Endothelial cell of umbilical vein (primary cell): Measurements from ENCODE around the gene RBM44. TPM values are rescaled to one million over a fixed set of nuclear protein-coding genes. Genes with fewer than 3 reads are reported as not detected.

Experiments used
- BruUV-seq: library from RNA; stranded (reverse); fragments of 400-500 nt; replicated peaks from 2 replicates; lab custom pipeline; 2021; lab: Mats Ljungman, UMichigan
- CTCF ChIA-PET: fragments of 300-600, 350-600 bp; sonication (Branson Sonifier 250); formaldehyde crosslinking; loops from one replicate; lab custom pipeline; 2021; ENCODE audit warnings: antibody characterized with exemption, inconsistent platforms; lab: Charles Lee
- POLR2A ChIA-PET: fragments of 300-600, 350-600 bp; sonication (Branson Sonifier 250); formaldehyde crosslinking; loops from one replicate; lab custom pipeline; 2021; ENCODE audit warnings: antibody characterized with exemption, inconsistent platforms; lab: Charles Lee
- DNase-seq: peaks from one replicate; pipeline ENCODE4 v3.0.0-alpha.2; 2011; ENCODE audit warnings: low read depth, low spot score
- FAIRE-seq: peaks from 2 replicates; lab custom pipeline; 2011; peaks lifted over from hg19 to GRCh38; lab: Jason Lieb, UNC
- H2AFZ ChIP-seq: 2 replicates; pipeline ENCODE4 v1.6.0; 2012; ENCODE audit warnings: low read depth, low read length, control low read depth, inconsistent platforms
- H3K27ac ChIP-seq: 2 replicates; pipeline ENCODE4 v1.5.1; 2011; ENCODE audit warnings: low read depth, mild to moderate bottlenecking, control low read depth, low read length, moderate library complexity; ENCODE audit not compliant: insufficient read depth
- H3K27me3 ChIP-seq, 2 experiments: 2 replicates each; pipeline versions ENCODE4 v1.6.0 to v1.6.1; 2011; ENCODE audit warnings: low read length in 2 of 2, mixed read lengths in 1 of 2; ENCODE audit not compliant: control insufficient read depth in 2 of 2, insufficient read depth in 2 of 2
- H3K36me3 ChIP-seq, 2 experiments: 2 replicates in 1 of 2; 3 replicates in 1 of 2; pipeline ENCODE4 v1.5.1; 2011; ENCODE audit warnings: low read length in 2 of 2, mild to moderate bottlenecking in 1 of 2, moderate library complexity in 1 of 2; ENCODE audit not compliant: control insufficient read depth in 2 of 2, insufficient read depth in 2 of 2; ENCODE audit errors: extremely low read depth in 1 of 2
- H3K4me1 ChIP-seq: 3 replicates; pipeline ENCODE4 v1.5.1; 2011; ENCODE audit warnings: mild to moderate bottlenecking, low read length; ENCODE audit not compliant: control insufficient read depth, insufficient read depth; ENCODE audit errors: extremely low read depth
- H3K4me2 ChIP-seq: 2 replicates; pipeline ENCODE4 v1.6.1; 2011; ENCODE audit warnings: low read length, control low read depth, mixed read lengths; ENCODE audit not compliant: insufficient read depth
- H3K4me3 ChIP-seq, 3 experiments: fragments of 200-600 bp in 1 of 3; sonication (generic), shearing (Covaris generic) in 1 of 3; replicated peaks in 1 of 3; 2 replicates each; pipeline ENCODE4 v1.5.1; 2011 to 2016; ENCODE audit warnings: control low read depth in 3 of 3, low read length in 3 of 3, mild to moderate bottlenecking in 2 of 3, inconsistent platforms in 1 of 3, low read depth in 1 of 3, moderate library complexity in 1 of 3; ENCODE audit not compliant: insufficient read depth in 1 of 3
- H3K79me2 ChIP-seq: 2 replicates; pipeline ENCODE4 v1.6.0; 2012; ENCODE audit warnings: low read length, inconsistent platforms; ENCODE audit not compliant: control insufficient read depth, insufficient read depth
- H3K9ac ChIP-seq: replicated peaks from 2 replicates; pipeline ENCODE3; 2011; ENCODE audit warnings: low read length, control low read depth; ENCODE audit not compliant: insufficient read depth; ENCODE audit errors: extremely low read depth
- H3K9me1 ChIP-seq: replicated peaks from 3 replicates; pipeline ENCODE4 v1.6.0; 2011; ENCODE audit warnings: mild to moderate bottlenecking, low read length; ENCODE audit not compliant: control insufficient read depth, insufficient read depth; ENCODE audit errors: extremely low read depth
- H3K9me3 ChIP-seq: replicated peaks from 2 replicates; pipeline ENCODE4 v1.5.1; 2012; ENCODE audit warnings: low read length, inconsistent platforms; ENCODE audit not compliant: control insufficient read depth, insufficient read depth
- H4K20me1 ChIP-seq: replicated peaks from 2 replicates; pipeline ENCODE3; 2011; ENCODE audit warnings: mild to moderate bottlenecking, low read length; ENCODE audit not compliant: control insufficient read depth, insufficient read depth; ENCODE audit errors: extremely low read depth
- EZH2 ChIP-seq: IDR thresholded peaks from 2 replicates; pipeline ENCODE4 v1.6.1; 2012; ENCODE audit warnings: borderline replicate concordance, low read depth, mild to moderate bottlenecking, moderate library complexity, low read length, inconsistent platforms; ENCODE audit not compliant: severe bottlenecking
- FOS ChIP-seq: IDR thresholded peaks from 2 replicates; pipeline ENCODE4 v1.6.1; 2011; ENCODE audit warnings: mild to moderate bottlenecking, low read length, moderate library complexity, borderline replicate concordance; ENCODE audit not compliant: insufficient read depth
- GATA2 ChIP-seq: IDR thresholded peaks from 2 replicates; pipeline ENCODE4 v1.7.0; 2011; ENCODE audit warnings: low read depth, mild to moderate bottlenecking, moderate library complexity, mixed read lengths, low read length; ENCODE audit not compliant: insufficient read length, insufficient read depth
- JUN ChIP-seq: IDR thresholded peaks from 2 replicates; pipeline ENCODE4 v1.6.1; 2011; ENCODE audit warnings: borderline replicate concordance, low read depth; ENCODE audit not compliant: insufficient read length, insufficient read depth
- MYC ChIP-seq: IDR thresholded peaks from one replicate; pipeline ENCODE4 v1.6.1; 2011; ENCODE audit warnings: mild to moderate bottlenecking, low read depth, low read length
- POLR2A ChIP-seq: IDR thresholded peaks from 2 replicates; pipeline ENCODE4 v1.6.1; 2012; ENCODE audit warnings: low read depth, mild to moderate bottlenecking, control low read depth, low read length
- POLR2AphosphoS5 ChIP-seq: IDR thresholded peaks from 2 replicates; pipeline ENCODE4 v1.6.1; 2012; ENCODE audit warnings: low read depth, mild to moderate bottlenecking, control low read depth, low read length, moderate library complexity; ENCODE audit not compliant: insufficient read depth
- dilution Hi-C: fragments of 300-500 bp; cut with MboI; formaldehyde crosslinking; loops from one replicate; pipeline ENCODE4 v1.15.0; 2019; ENCODE audit warnings: low sequenced_read_pairs; ENCODE audit not compliant: extremely low pct_ligation_motif_present
- intact Hi-C: fragments of 100-400 bp; cut with micrococcal nuclease; formaldehyde crosslinking; loops from one replicate; pipeline ENCODE4 v1.10.0; 2022
- polyA plus RNA-seq, 4 experiments: library from polyadenylated mRNA; depleted of rRNA in 3 of 4; stranded (reverse) in 3 of 4; unstranded in 1 of 4; fragments of >200 nt; gene quantifications; 2 replicates each; pipeline versions ENCODE4 v1.2.1 to v1.2.3, GENCODE V29; 2011 to 2012; ENCODE audit warnings: missing spikeins in 1 of 4
- total RNA-seq: library from RNA; stranded (reverse); gene quantifications from 2 replicates; pipeline ENCODE4 v1.2.3, GENCODE V29; 2021
- TF ChIP-seq, protein P1 (sequence below): IDR thresholded peaks from 2 replicates; pipeline ENCODE4 v1.6.1; 2011; ENCODE audit not compliant: insufficient read depth, insufficient read length
- TF ChIP-seq, protein P2 (sequence below), 2 donors: IDR thresholded peaks; 1 replicate in 1 of 2; 2 replicates in 1 of 2; pipeline ENCODE4 v1.5.1; 2011; ENCODE audit warnings: low read length in 2 of 2, mild to moderate bottlenecking in 2 of 2, moderate library complexity in 2 of 2, control low read depth in 1 of 2, inconsistent platforms in 1 of 2, low read depth in 1 of 2; ENCODE audit not compliant: insufficient read depth in 1 of 2; ENCODE audit errors: extremely low read depth in 1 of 2

Gene RBM44
- total and polyA plus RNA-seq, 2 donors (not counting 3 experiments of a cell fraction or from before 2014, with no cell fraction given) = 0.14 to 0.53 TPM

DNA sequence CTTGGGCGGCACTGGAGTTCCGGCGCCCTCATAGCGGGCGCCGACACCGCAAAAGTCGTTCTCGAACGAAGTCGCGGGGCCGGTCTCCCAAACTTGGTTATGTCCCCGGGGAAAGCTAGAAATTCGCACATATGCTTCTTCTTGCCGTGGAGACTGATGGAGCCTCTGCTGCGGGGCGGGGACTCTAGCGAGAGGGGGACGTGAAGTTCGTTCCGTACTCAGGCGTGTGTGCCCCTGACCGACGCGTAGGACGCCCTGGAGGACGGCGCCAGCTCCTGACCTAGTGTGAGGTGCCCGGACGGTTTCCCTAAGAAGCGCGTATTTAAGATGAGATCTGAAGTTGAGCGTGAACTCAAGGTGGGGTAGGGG, 465 bp downstream of the RBM44 start:
- Histone ChIP-seq H3K36me3 (no peaks in the 10 kb centered on the region), H3K9me1 (no peaks in the 10 kb centered on the region), H3K4me2 (no peak overlapping the region), H3K9ac (no peak overlapping the region), H4K20me1 (no peaks in the 10 kb centered on the region), H3K9me3 (no peaks in the 10 kb centered on the region), H2AFZ (no peak overlapping the region), H3K27me3 (no peaks in the 10 kb centered on the region), H3K4me3 (no peak overlapping the region), H3K27ac (no peak overlapping the region), H3K4me1 (no peaks in the 10 kb centered on the region), H3K79me2 (no peaks in the 10 kb centered on the region)
- ChIA-PET POLR2A (no interaction called here), CTCF (no interaction called here)
- dilution Hi-C loops = no loop called here
- no TSS peak for BruUV-seq
- no peak for TF ChIP-seq POLR2A
- intact Hi-C loops = no loop called here
- FAIRE-seq (no peak), DNase-seq (no peak)

DNA sequence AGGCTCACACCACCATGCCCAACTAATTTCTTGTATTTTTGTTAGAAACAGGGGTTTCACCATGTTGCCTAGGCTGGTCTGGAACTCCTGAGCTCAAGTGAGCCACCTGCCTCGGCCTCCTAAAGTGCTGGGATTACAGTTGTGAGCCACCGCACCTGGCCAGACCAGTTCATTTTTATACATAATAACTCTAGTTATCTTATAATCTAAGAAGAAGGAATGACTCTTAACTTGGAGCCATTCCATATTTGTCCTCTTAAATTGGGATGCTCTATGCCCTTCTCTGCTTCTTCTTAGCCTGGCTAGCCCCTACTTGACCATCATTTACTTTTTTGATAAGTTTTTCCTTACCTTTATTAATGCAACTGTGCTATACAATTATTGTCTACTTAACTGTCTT, 2.9 kb downstream of the RBM44 start:
- Histone ChIP-seq H3K9ac (no peak overlapping the region), H4K20me1 (no peaks in the 10 kb centered on the region), H3K27me3 (peaks cover 0 to 1% of the 10 kb centered on the region in 2 experiments), H3K9me3 (no peaks in the 10 kb centered on the region), H3K4me1 (no peaks in the 10 kb centered on the region), H3K4me2 (no peak overlapping the region), H3K79me2 (no peaks in the 10 kb centered on the region), H3K4me3 (no peak overlapping the region), H3K27ac (no peak overlapping the region), H3K36me3 (no peaks in the 10 kb centered on the region), H2AFZ (no peak overlapping the region), H3K9me1 (no peaks in the 10 kb centered on the region)
- intact Hi-C loops = no loop called here
- POLR2A ChIA-PET = no interaction called here
- FAIRE-seq (no peak), DNase-seq (no peak)
- TF ChIP-seq JUN (no peak), EZH2 (no peak), GATA2 (no peak), POLR2A (no peak), POLR2AphosphoS5 (no peak), FOS (no peak), MYC (no peak)
- TF ChIP-seq, protein P1, sequence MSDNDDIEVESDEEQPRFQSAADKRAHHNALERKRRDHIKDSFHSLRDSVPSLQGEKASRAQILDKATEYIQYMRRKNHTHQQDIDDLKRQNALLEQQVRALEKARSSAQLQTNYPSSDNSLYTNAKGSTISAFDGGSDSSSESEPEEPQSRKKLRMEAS = no peak
- TF ChIP-seq, protein P2, sequence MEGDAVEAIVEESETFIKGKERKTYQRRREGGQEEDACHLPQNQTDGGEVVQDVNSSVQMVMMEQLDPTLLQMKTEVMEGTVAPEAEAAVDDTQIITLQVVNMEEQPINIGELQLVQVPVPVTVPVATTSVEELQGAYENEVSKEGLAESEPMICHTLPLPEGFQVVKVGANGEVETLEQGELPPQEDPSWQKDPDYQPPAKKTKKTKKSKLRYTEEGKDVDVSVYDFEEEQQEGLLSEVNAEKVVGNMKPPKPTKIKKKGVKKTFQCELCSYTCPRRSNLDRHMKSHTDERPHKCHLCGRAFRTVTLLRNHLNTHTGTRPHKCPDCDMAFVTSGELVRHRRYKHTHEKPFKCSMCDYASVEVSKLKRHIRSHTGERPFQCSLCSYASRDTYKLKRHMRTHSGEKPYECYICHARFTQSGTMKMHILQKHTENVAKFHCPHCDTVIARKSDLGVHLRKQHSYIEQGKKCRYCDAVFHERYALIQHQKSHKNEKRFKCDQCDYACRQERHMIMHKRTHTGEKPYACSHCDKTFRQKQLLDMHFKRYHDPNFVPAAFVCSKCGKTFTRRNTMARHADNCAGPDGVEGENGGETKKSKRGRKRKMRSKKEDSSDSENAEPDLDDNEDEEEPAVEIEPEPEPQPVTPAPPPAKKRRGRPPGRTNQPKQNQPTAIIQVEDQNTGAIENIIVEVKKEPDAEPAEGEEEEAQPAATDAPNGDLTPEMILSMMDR (IDR thresholded peaks at IDR 0.05; ENCODE audit: extremely low read depth in 1 of 2, insufficient read depth in 1 of 2, low read depth in 1 of 2, low read length in 2 of 2) = no peak
- BruUV-seq = no TSS peak
- dilution Hi-C loops = no loop called here
- CTCF ChIA-PET = no interaction called here
